GM18907 (cell line): ENCODE results near the gene RNF222.
"Not testable (repeated sequence)": the region's sequence is repeated elsewhere in the genome, so short reads cannot be mapped to it uniquely, and the experiment has no call there.

Experiments used
- ATAC-seq: cut with Tn5 transposase; IDR thresholded peaks from one replicate; pipeline ENCODE4 v1.9.1; 2021; ENCODE audit warnings: mild to moderate bottlenecking, moderate library complexity; ENCODE audit not compliant: unreplicated experiment

Gene RNF222

GRCh38 chr17:8382052-8382879, 15.4 kb downstream of the RNF222 start:
- no peak for ATAC-seq

- no peak for ATAC-seq
These were observed 17.6 kb downstream of the RNF222 start for GRCh38 chr17:8380049-8380448.

DNA sequence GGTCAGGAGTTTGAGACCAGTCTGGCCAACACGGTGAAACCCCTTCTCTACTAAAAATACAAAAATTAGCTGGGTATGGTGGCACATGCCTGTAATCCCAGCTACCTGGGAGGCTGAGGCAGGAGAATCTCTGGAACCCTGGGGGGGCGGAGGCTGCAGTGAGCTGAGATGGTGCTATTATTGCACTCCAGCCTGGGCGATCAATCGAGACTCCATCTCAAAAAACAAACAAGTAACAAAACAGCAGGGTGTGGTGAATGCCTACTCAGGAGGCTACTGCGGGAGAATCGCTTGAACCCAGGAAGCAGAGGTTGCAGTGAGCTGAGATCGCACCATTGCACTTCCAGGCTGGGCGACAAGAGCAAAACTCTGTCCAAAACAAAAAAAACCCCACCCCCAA, 19.5 kb downstream of the RNF222 start:
- ATAC-seq, result not testable (repeated sequence)

- ATAC-seq, result no peak
These were observed 20.2 kb downstream of the RNF222 start for GRCh38 chr17:8377422-8377821.

- ATAC-seq, result peak; percentile 85
These were observed 21.2 kb downstream of the RNF222 start, which contains the start of gene KRABD2 for GRCh38 chr17:8376271-8377067. TSS of gene KRABD2 (minus strand) at chr17:8376704.

GRCh38 chr17:8375738-8376259, 21.8 kb downstream of the RNF222 start:
- ATAC-seq, result no peak

GRCh38 chr17:8373856-8374255, 23.8 kb downstream of the RNF222 start:
- not testable (repeated sequence) for ATAC-seq

DNA sequence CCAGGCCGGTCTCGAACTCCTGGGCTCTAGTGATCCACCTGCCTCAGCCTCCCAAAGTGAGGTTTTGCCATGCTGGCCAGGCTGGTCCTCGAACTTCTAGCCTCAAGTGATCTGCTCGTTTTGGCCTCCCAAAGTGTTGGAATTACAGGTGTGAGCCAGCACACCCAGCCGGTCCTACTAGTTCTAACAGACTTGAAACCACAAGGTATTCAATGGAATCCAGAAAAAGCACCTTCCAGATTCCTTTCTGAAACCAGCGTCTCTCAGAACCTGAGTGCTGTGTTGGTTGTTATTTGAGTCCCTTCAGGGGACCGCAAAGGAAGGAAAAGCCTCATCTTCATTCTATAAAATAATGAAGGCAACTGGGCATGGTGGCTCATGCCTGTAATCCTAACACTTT, 25.2 kb downstream of the RNF222 start:
- ATAC-seq, result no peak

- ATAC-seq, result no peak
These were observed 25.8 kb downstream of the RNF222 start for GRCh38 chr17:8371786-8372185.

- ATAC-seq, result no peak
These were observed 27.7 kb downstream of the RNF222 start for GRCh38 chr17:8369944-8370343.

- no peak for ATAC-seq
These were observed 29.4 kb downstream of the RNF222 start for GRCh38 chr17:8368193-8368592.

- no peak for ATAC-seq
These were observed 31.4 kb downstream of the RNF222 start for GRCh38 chr17:8366231-8366630.

DNA sequence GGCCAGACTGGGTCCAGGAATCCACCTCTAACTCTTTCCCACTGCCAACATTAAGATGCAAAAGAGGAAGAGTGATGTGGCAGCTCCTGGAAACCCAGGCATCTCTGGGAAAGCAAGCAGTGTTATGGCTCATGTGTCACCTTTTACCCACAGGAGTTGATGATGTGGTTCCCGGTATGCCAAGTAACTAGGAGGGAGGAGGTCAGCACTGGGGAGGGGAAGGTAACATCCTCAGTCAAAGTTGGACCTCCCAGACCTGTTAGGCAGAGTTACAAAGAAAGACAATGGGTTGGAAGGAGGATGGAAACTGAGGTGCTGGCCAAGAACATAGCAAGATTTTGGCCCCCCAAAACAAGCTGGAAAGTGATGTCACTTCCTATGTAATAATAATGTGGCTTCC, 32.5 kb downstream of the RNF222 start:
- no peak for ATAC-seq

- ATAC-seq, result no peak
These were observed 34.8 kb downstream of the RNF222 start for GRCh38 chr17:8362651-8363332.

DNA sequence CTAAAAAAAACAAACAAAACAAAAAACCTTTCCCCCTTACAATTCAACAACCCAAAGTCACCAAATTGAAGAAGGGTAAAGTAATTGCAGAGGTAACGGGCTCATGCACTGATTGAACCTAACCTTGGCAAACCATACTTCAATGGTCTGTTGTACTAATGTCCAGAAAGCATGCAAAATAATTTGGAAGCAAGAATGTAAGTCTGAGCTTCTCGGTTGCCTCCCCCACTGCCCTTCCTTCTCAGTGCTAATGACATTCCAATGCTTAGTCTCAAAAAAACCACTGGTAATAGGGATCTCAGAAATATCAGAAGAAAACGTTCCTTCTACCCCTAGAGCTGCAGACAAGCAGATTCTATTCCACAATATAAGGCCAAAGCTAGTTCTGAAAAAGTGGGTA, 36.9 kb downstream of the RNF222 start:
- ATAC-seq, result no peak

GRCh38 chr17:8360260-8360659, 37.4 kb downstream of the RNF222 start:
- no peak for ATAC-seq

DNA sequence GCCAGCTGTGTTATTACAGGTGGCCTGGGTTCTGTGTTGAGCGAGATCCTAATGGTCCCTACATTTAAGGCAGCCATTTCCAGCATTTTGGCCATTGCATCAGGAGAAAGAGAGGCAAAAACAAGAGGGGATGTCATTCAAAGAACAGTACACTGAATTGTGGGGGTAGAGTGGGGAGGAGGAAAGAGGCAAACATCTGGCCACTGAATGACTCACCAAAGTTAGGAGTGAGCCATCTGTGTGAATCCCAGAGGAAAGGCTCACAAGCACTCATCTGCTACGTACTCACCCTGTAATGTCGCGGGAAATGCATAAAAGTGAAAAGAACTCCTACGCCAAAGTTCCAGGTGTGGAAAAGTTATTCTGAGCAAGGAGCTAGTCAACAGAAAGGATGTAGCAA, 37.9 kb downstream of the RNF222 start:
- no peak for ATAC-seq

DNA sequence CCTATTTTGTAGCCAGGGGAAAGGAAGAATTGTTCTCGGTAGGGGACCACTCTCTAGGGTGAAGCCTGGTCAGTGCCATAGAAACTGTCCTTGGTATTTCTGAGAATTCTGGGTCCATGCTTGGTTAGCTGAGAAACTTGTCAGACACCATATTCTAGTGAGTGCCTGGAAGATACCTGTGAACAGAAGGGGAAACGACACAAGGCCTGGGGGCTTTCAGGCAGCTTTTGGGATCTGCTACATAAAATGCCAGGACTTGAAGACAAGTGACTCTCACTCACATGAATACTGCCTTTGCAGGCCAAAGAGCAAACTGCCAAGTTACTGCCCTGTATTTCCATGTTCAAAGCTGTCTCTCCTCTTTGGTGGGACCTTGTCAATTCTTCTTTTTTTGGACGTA, 39.7 kb downstream of the RNF222 start:
- ATAC-seq, result no peak

GRCh38 chr17:8354236-8354635, 43.4 kb downstream of the RNF222 start:
- no peak for ATAC-seq

GRCh38 chr17:8353736-8354135, 43.9 kb downstream of the RNF222 start:
- no peak for ATAC-seq

DNA sequence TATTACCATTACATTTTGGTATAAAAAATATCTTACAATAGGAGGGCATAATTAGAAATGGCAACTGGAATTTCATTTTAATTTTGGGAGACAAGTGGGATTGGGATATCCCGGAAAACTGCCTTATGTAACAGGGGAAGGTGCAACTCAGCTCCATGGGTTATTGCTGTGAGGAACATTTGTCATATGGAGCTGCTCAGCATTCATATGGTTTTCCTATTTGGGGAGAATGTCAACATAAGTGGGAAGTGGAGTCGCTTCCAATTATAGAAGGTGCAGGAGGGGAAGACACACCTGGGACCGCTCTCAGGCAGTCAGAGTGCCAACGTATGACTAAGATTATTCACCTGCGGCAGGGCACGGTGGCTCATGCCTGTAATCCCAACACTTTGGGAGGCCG, 47.3 kb downstream of the RNF222 start:
- ATAC-seq, result no peak
